ENCODE measurements around the gene SRP9.
A peak's percentile ranks its signal among the peaks of the same experiment; 100 is the strongest.
"Not testable (repeated sequence)": the region's sequence is repeated elsewhere in the genome, so short reads cannot be mapped to it uniquely, and the experiment has no call there.

SRP9 gene

GRCh38 chr1:225769687-225770086, 7.9 kb upstream of the SRP9 start:
- Histone ChIP-seq H3K4me1 (ENCODE audit: control insufficient read depth, insufficient read depth, low read length) (peaks cover 50% of the 10 kb centered on the region), H3K4me2 (ENCODE audit: low read length) (no peak overlapping the region), H3K9ac (ENCODE audit: low read depth, low read length) (no peak overlapping the region), H3K36me3 (ENCODE audit: insufficient read depth, low read length) (no peaks in the 10 kb centered on the region), H3K9me3 (replicated peaks; ENCODE audit: low read length) (no peaks in the 10 kb centered on the region), H3K27me3 (ENCODE audit: control insufficient read depth, insufficient read depth, low read length) (no peaks in the 10 kb centered on the region), H3K4me3 (ENCODE audit: low read length) (no peak overlapping the region)

- Histone ChIP-seq H3K4me1 (ENCODE audit: control insufficient read depth, insufficient read depth, low read length) (peaks cover 51% of the 10 kb centered on the region), H3K9ac (ENCODE audit: low read depth, low read length) (no peak overlapping the region), H3K4me2 (ENCODE audit: low read length) (no peak overlapping the region), H3K4me3 (ENCODE audit: low read length) (no peak overlapping the region), H3K36me3 (ENCODE audit: insufficient read depth, low read length) (no peaks in the 10 kb centered on the region), H3K27me3 (ENCODE audit: control insufficient read depth, insufficient read depth, low read length) (no peaks in the 10 kb centered on the region), H3K9me3 (replicated peaks; ENCODE audit: low read length) (no peaks in the 10 kb centered on the region)
Measured at GRCh38 chr1:225770561-225771248, 6.9 kb upstream of the SRP9 start.

- H3K4me2 ChIP-seq (ENCODE audit: low read length): no peak overlapping the region
- no peak overlapping the region for H3K4me3 ChIP-seq (ENCODE audit: low read length)
- H3K9me3 ChIP-seq (replicated peaks; ENCODE audit: low read length): no peaks in the 10 kb centered on the region
- no peaks in the 10 kb centered on the region for H3K27me3 ChIP-seq (ENCODE audit: control insufficient read depth, insufficient read depth, low read length)
- peaks cover 46% of the 10 kb centered on the region for H3K4me1 ChIP-seq (ENCODE audit: control insufficient read depth, insufficient read depth, low read length)
- no peaks in the 10 kb centered on the region for H3K36me3 ChIP-seq (ENCODE audit: insufficient read depth, low read length)
- peak overlapping the region; percentile 26 for H3K9ac ChIP-seq (ENCODE audit: low read depth, low read length)
Measured at GRCh38 chr1:225771661-225772322, 5.8 kb upstream of the SRP9 start.

GRCh38 chr1:225772323-225772768, 5.3 kb upstream of the SRP9 start:
- Histone ChIP-seq H3K9me3 (replicated peaks; ENCODE audit: low read length) (no peaks in the 10 kb centered on the region), H3K9ac (ENCODE audit: low read depth, low read length) (peak overlapping the region; percentile 26), H3K4me1 (ENCODE audit: control insufficient read depth, insufficient read depth, low read length) (peaks cover 45% of the 10 kb centered on the region), H3K27me3 (ENCODE audit: control insufficient read depth, insufficient read depth, low read length) (no peaks in the 10 kb centered on the region), H3K4me3 (ENCODE audit: low read length) (no peak overlapping the region), H3K36me3 (ENCODE audit: insufficient read depth, low read length) (no peaks in the 10 kb centered on the region), H3K4me2 (ENCODE audit: low read length) (peak overlapping the region; percentile 13)

GRCh38 chr1:225772848-225773247, 4.8 kb upstream of the SRP9 start:
- H3K4me3 ChIP-seq (ENCODE audit: low read length): no peak overlapping the region
- no peaks in the 10 kb centered on the region for H3K9me3 ChIP-seq (replicated peaks; ENCODE audit: low read length)

GRCh38 chr1:225774281-225775147, 3.1 kb upstream of the SRP9 start:
- H3K4me1 ChIP-seq (ENCODE audit: control insufficient read depth, insufficient read depth, low read length): peaks cover 29% of the 10 kb centered on the region
- H3K4me3 ChIP-seq (ENCODE audit: low read length): no peak overlapping the region
- H3K4me2 ChIP-seq (ENCODE audit: low read length): no peak overlapping the region
- H3K9me3 ChIP-seq (replicated peaks; ENCODE audit: low read length): no peaks in the 10 kb centered on the region
- H3K9ac ChIP-seq (ENCODE audit: low read depth, low read length): no peak overlapping the region
- no peaks in the 10 kb centered on the region for H3K27me3 ChIP-seq (ENCODE audit: control insufficient read depth, insufficient read depth, low read length)
- H3K36me3 ChIP-seq (ENCODE audit: insufficient read depth, low read length): no peaks in the 10 kb centered on the region

More at GRCh38 chr1:225772848-225773247, 4.8 kb upstream of the SRP9 start:
- no peaks in the 10 kb centered on the region for H3K27me3 ChIP-seq (ENCODE audit: control insufficient read depth, insufficient read depth, low read length)
- H3K4me1 ChIP-seq (ENCODE audit: control insufficient read depth, insufficient read depth, low read length): peaks cover 40% of the 10 kb centered on the region
- peak overlapping the region; percentile 13 for H3K4me2 ChIP-seq (ENCODE audit: low read length)
- H3K9ac ChIP-seq (ENCODE audit: low read depth, low read length): no peak overlapping the region
- H3K36me3 ChIP-seq (ENCODE audit: insufficient read depth, low read length): no peaks in the 10 kb centered on the region

- Histone ChIP-seq H3K4me2 (ENCODE audit: low read length) (no peak overlapping the region), H3K4me1 (ENCODE audit: control insufficient read depth, insufficient read depth, low read length) (peaks cover 39% of the 10 kb centered on the region), H3K27me3 (ENCODE audit: control insufficient read depth, insufficient read depth, low read length) (no peaks in the 10 kb centered on the region), H3K9ac (ENCODE audit: low read depth, low read length) (no peak overlapping the region), H3K36me3 (ENCODE audit: insufficient read depth, low read length) (no peaks in the 10 kb centered on the region), H3K4me3 (ENCODE audit: low read length) (no peak overlapping the region), H3K9me3 (replicated peaks; ENCODE audit: low read length) (no peaks in the 10 kb centered on the region)
Measured at GRCh38 chr1:225776294-225776693, 1.3 kb upstream of the SRP9 start.

GRCh38 chr1:225777058-225777582, 506 bp upstream of the SRP9 start:
- no peaks in the 10 kb centered on the region for H3K36me3 ChIP-seq (ENCODE audit: insufficient read depth, low read length)
- peaks cover 34% of the 10 kb centered on the region for H3K4me1 ChIP-seq (ENCODE audit: control insufficient read depth, insufficient read depth, low read length)
- no peaks in the 10 kb centered on the region for H3K9me3 ChIP-seq (replicated peaks; ENCODE audit: low read length)
- H3K27me3 ChIP-seq (ENCODE audit: control insufficient read depth, insufficient read depth, low read length): no peaks in the 10 kb centered on the region
- H3K9ac ChIP-seq (ENCODE audit: low read depth, low read length): peak overlapping the region; percentile 94
- H3K4me3 ChIP-seq (ENCODE audit: low read length): peak overlapping the region; percentile 69
- H3K4me2 ChIP-seq (ENCODE audit: low read length): peak overlapping the region; percentile 84

GRCh38 chr1:225778337-225778669, 677 bp downstream of the SRP9 start:
- H3K9ac ChIP-seq (ENCODE audit: low read depth, low read length): peak overlapping the region; percentile 94
- H3K4me3 ChIP-seq (ENCODE audit: low read length): peak overlapping the region; percentile 91
- peaks cover 26% of the 10 kb centered on the region for H3K4me1 ChIP-seq (ENCODE audit: control insufficient read depth, insufficient read depth, low read length)
- peaks cover 2% of the 10 kb centered on the region for H3K36me3 ChIP-seq (ENCODE audit: insufficient read depth, low read length)
- no peaks in the 10 kb centered on the region for H3K9me3 ChIP-seq (replicated peaks; ENCODE audit: low read length)
- peak overlapping the region; percentile 81 for H3K4me2 ChIP-seq (ENCODE audit: low read length)
- no peaks in the 10 kb centered on the region for H3K27me3 ChIP-seq (ENCODE audit: control insufficient read depth, insufficient read depth, low read length)

- H3K9me3 ChIP-seq (replicated peaks; ENCODE audit: low read length); H3K36me3 ChIP-seq (ENCODE audit: insufficient read depth, low read length); H3K27me3 ChIP-seq (ENCODE audit: control insufficient read depth, insufficient read depth, low read length): not testable (repeated sequence)
- peaks cover 25% of the 10 kb centered on the region for H3K4me1 ChIP-seq (ENCODE audit: control insufficient read depth, insufficient read depth, low read length)
- H3K4me2 ChIP-seq (ENCODE audit: low read length): peak overlapping the region; percentile 81
- H3K9ac ChIP-seq (ENCODE audit: low read depth, low read length): peak overlapping the region; percentile 94
- H3K4me3 ChIP-seq (ENCODE audit: low read length): peak overlapping the region; percentile 91
Measured at GRCh38 chr1:225779165-225779564, 1.5 kb downstream of the SRP9 start.

GRCh38 chr1:225780134-225780533, 2.5 kb downstream of the SRP9 start:
- Histone ChIP-seq H3K9me3 (replicated peaks; ENCODE audit: low read length) (no peaks in the 10 kb centered on the region), H3K36me3 (ENCODE audit: insufficient read depth, low read length) (peaks cover 9% of the 10 kb centered on the region), H3K9ac (ENCODE audit: low read depth, low read length) (no peak overlapping the region), H3K4me1 (ENCODE audit: control insufficient read depth, insufficient read depth, low read length) (peaks cover 20% of the 10 kb centered on the region), H3K4me3 (ENCODE audit: low read length) (no peak overlapping the region), H3K4me2 (ENCODE audit: low read length) (peak overlapping the region; percentile 81), H3K27me3 (ENCODE audit: control insufficient read depth, insufficient read depth, low read length) (no peaks in the 10 kb centered on the region)

Measured in skeletal muscle satellite cell (primary cell).